ENCODE results near the gene MEIS2. TPM values are rescaled to one million over a fixed set of nuclear protein-coding genes. Genes with fewer than 3 reads are reported as not detected.

The MEIS2 gene
- total RNA-seq, 1 donor from 2014 or later = 6.6 TPM

- no peak for FAIRE-seq
- TF ChIP-seq, protein P1, sequence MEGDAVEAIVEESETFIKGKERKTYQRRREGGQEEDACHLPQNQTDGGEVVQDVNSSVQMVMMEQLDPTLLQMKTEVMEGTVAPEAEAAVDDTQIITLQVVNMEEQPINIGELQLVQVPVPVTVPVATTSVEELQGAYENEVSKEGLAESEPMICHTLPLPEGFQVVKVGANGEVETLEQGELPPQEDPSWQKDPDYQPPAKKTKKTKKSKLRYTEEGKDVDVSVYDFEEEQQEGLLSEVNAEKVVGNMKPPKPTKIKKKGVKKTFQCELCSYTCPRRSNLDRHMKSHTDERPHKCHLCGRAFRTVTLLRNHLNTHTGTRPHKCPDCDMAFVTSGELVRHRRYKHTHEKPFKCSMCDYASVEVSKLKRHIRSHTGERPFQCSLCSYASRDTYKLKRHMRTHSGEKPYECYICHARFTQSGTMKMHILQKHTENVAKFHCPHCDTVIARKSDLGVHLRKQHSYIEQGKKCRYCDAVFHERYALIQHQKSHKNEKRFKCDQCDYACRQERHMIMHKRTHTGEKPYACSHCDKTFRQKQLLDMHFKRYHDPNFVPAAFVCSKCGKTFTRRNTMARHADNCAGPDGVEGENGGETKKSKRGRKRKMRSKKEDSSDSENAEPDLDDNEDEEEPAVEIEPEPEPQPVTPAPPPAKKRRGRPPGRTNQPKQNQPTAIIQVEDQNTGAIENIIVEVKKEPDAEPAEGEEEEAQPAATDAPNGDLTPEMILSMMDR (IDR thresholded peaks at IDR 0.05; ENCODE audit: insufficient read depth, low read length, severe bottlenecking) = no peak
- Histone ChIP-seq H3K27me3 (ENCODE audit: control insufficient read depth, insufficient read depth, low read length) (no peaks in the 10 kb centered on the region), H3K4me3 (ENCODE audit: low read depth, low read length) (no peak overlapping the region), H3K36me3 (ENCODE audit: control insufficient read depth, insufficient read depth, low read length) (no peaks in the 10 kb centered on the region)
- no peak for DNase-seq (ENCODE audit: low read depth)
These were observed 161.6 kb downstream of the MEIS2 start for GRCh38 chr15:36938764-36939163.

DNA sequence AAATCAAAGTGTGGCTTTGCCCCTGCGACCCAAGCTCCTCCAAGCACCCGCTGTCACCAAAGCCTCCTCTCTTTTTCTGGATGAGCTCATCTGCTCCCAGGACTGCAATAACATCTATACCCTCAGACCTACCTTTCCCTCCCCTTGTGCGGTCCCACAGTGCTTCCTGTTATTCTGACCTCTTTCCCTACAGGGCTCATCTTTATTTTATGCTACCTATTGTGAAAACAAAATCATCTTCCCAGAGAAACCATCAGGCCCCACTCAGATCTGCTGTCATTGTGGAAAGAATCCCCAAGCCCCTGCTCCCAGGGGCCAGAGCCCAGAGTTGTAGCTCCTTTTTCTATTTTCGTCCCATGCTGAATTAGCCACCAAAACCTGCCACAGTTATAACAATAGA, 162.2 kb downstream of the MEIS2 start:
- H3K27me3 ChIP-seq (ENCODE audit: control insufficient read depth, insufficient read depth, low read length) = no peaks in the 10 kb centered on the region
- TF ChIP-seq, protein P1 (IDR thresholded peaks at IDR 0.05; ENCODE audit: insufficient read depth, low read length, severe bottlenecking) = no peak
- no peaks in the 10 kb centered on the region for H3K36me3 ChIP-seq (ENCODE audit: control insufficient read depth, insufficient read depth, low read length)
- DNase-seq (ENCODE audit: low read depth) (no peak), FAIRE-seq (no peak)
- H3K4me3 ChIP-seq (ENCODE audit: low read depth, low read length) = no peak overlapping the region

- TF ChIP-seq, protein P1 (IDR thresholded peaks at IDR 0.05; ENCODE audit: insufficient read depth, low read length, severe bottlenecking) = no peak
- Histone ChIP-seq H3K4me3 (ENCODE audit: low read depth, low read length) (no peak overlapping the region), H3K36me3 (ENCODE audit: control insufficient read depth, insufficient read depth, low read length) (no peaks in the 10 kb centered on the region), H3K27me3 (ENCODE audit: control insufficient read depth, insufficient read depth, low read length) (no peaks in the 10 kb centered on the region)
- DNase-seq (ENCODE audit: low read depth) (no peak), FAIRE-seq (no peak)
These were observed 163.7 kb downstream of the MEIS2 start for GRCh38 chr15:36936613-36937012.

GRCh38 chr15:36933255-36933990, 166.9 kb downstream of the MEIS2 start:
- H3K4me3 ChIP-seq (ENCODE audit: low read depth, low read length) = no peak overlapping the region
- TF ChIP-seq, protein P1 (IDR thresholded peaks at IDR 0.05; ENCODE audit: insufficient read depth, low read length, severe bottlenecking) = no peak
- FAIRE-seq = no peak
- DNase-seq (ENCODE audit: low read depth) = no peak
- H3K36me3 ChIP-seq (ENCODE audit: control insufficient read depth, insufficient read depth, low read length) = no peaks in the 10 kb centered on the region
- no peaks in the 10 kb centered on the region for H3K27me3 ChIP-seq (ENCODE audit: control insufficient read depth, insufficient read depth, low read length)

- FAIRE-seq = no peak
- Histone ChIP-seq H3K4me3 (ENCODE audit: low read depth, low read length) (no peak overlapping the region), H3K27me3 (ENCODE audit: control insufficient read depth, insufficient read depth, low read length) (no peaks in the 10 kb centered on the region), H3K36me3 (ENCODE audit: control insufficient read depth, insufficient read depth, low read length) (no peaks in the 10 kb centered on the region)
- TF ChIP-seq, protein P1 (IDR thresholded peaks at IDR 0.05; ENCODE audit: insufficient read depth, low read length, severe bottlenecking) = no peak
- no peak for DNase-seq (ENCODE audit: low read depth)
These were observed 168.3 kb downstream of the MEIS2 start for GRCh38 chr15:36932070-36932469.

- Histone ChIP-seq H3K4me3 (ENCODE audit: low read depth, low read length) (no peak overlapping the region), H3K27me3 (ENCODE audit: control insufficient read depth, insufficient read depth, low read length) (no peaks in the 10 kb centered on the region), H3K36me3 (ENCODE audit: control insufficient read depth, insufficient read depth, low read length) (no peaks in the 10 kb centered on the region)
- DNase-seq (ENCODE audit: low read depth) (no peak), FAIRE-seq (no peak)
- TF ChIP-seq, protein P1 (IDR thresholded peaks at IDR 0.05; ENCODE audit: insufficient read depth, low read length, severe bottlenecking) = no peak
These were observed 168.9 kb downstream of the MEIS2 start for GRCh38 chr15:36931434-36931833.

Data from bronchial epithelial cell (primary cell).